ENCODE measurements around the gene SLC22A15. TPM values are rescaled to one million over a fixed set of nuclear protein-coding genes. Genes with fewer than 3 reads are reported as not detected.

The SLC22A15 gene
- total and polyA plus RNA-seq, 4 donors = 5.3 to 16.4 (median 10.7) TPM

- Histone ChIP-seq H3K9ac (ENCODE audit: insufficient read depth in 1 of 2, low read length in 2 of 2) (no peak overlapping the region), H3K4me3 (no peak overlapping the region), H3K4me1 (ENCODE audit: control insufficient read depth in 5 of 5, insufficient read depth in 5 of 5, low read length in 5 of 5) (no peaks in the 10 kb centered on the region), H3K36me3 (ENCODE audit: control insufficient read depth in 4 of 4, insufficient read depth in 4 of 4, low read length in 4 of 4) (no peaks in the 10 kb centered on the region), H3K9me3 (ENCODE audit: control insufficient read depth in 4 of 4, insufficient read depth in 3 of 4, low read length in 3 of 4) (no peaks in the 10 kb centered on the region), H3K27ac (ENCODE audit: low read depth in 1 of 2, low read length in 1 of 2) (no peak overlapping the region), H3K27me3 (ENCODE audit: control insufficient read depth in 3 of 3, insufficient read depth in 3 of 3, low read length in 2 of 3) (no peaks in the 10 kb centered on the region)
- 0% methylated on average over 1 of the region's 1 CpG for WGBS, 2 donors
- DNase-seq (no peak), ATAC-seq (ENCODE audit: insufficient read depth, low FRiP score) (no peak)
- no peak for TF ChIP-seq CTCF (IDR thresholded peaks at IDR 0.05; ENCODE audit: control extremely low read depth, extremely low read depth)
These were observed 99.3 kb downstream of the SLC22A15 start for GRCh38 chr1:116075575-116075974.

- ATAC-seq (ENCODE audit: insufficient read depth, low FRiP score) (no peak), DNase-seq (no peak)
- H3K36me3 ChIP-seq (ENCODE audit: control insufficient read depth in 4 of 4, insufficient read depth in 4 of 4, low read length in 4 of 4) = no peaks in the 10 kb centered on the region
- no peaks in the 10 kb centered on the region for H3K27me3 ChIP-seq (ENCODE audit: control insufficient read depth in 3 of 3, insufficient read depth in 3 of 3, low read length in 2 of 3)
- no peak overlapping the region for H3K27ac ChIP-seq (ENCODE audit: low read depth in 1 of 2, low read length in 1 of 2)
- TF ChIP-seq CTCF (IDR thresholded peaks at IDR 0.05; ENCODE audit: control extremely low read depth, extremely low read depth) = no peak
- no peak overlapping the region for H3K9ac ChIP-seq (ENCODE audit: insufficient read depth in 1 of 2, low read length in 2 of 2)
- H3K4me3 ChIP-seq = no peak overlapping the region
- no peaks in the 10 kb centered on the region for H3K9me3 ChIP-seq (ENCODE audit: control insufficient read depth in 4 of 4, insufficient read depth in 3 of 4, low read length in 3 of 4)
- no peaks in the 10 kb centered on the region for H3K4me1 ChIP-seq (ENCODE audit: control insufficient read depth in 5 of 5, insufficient read depth in 5 of 5, low read length in 5 of 5)
- 74 to 86% methylated on average over 4 of the region's 4 CpGs for WGBS, 2 donors
These were observed 99.7 kb downstream of the SLC22A15 start for GRCh38 chr1:116075990-116076389.

GRCh38 chr1:116076831-116077230 is 100.5 kb downstream of the SLC22A15 start:
- TF ChIP-seq CTCF (IDR thresholded peaks at IDR 0.05; ENCODE audit: control extremely low read depth, extremely low read depth) = no peak
- no peak for ATAC-seq (ENCODE audit: insufficient read depth, low FRiP score)
- WGBS, 2 donors = 94 to 96% methylated on average over 3 of the region's 3 CpGs

GRCh38 chr1:116078699-116079223 is 102.4 kb downstream of the SLC22A15 start:
- no peak overlapping the region for H3K9ac ChIP-seq (ENCODE audit: insufficient read depth in 1 of 2, low read length in 2 of 2)
- no peaks in the 10 kb centered on the region for H3K36me3 ChIP-seq (ENCODE audit: control insufficient read depth in 4 of 4, insufficient read depth in 4 of 4, low read length in 4 of 4)
- no peaks in the 10 kb centered on the region for H3K27me3 ChIP-seq (ENCODE audit: control insufficient read depth in 3 of 3, insufficient read depth in 3 of 3, low read length in 2 of 3)
- no peaks in the 10 kb centered on the region for H3K9me3 ChIP-seq (ENCODE audit: control insufficient read depth in 4 of 4, insufficient read depth in 3 of 4, low read length in 3 of 4)
- H3K27ac ChIP-seq (ENCODE audit: low read depth in 1 of 2, low read length in 1 of 2) = no peak overlapping the region
- no peak for TF ChIP-seq CTCF (IDR thresholded peaks at IDR 0.05; ENCODE audit: control extremely low read depth, extremely low read depth)
- no peak for ATAC-seq (ENCODE audit: insufficient read depth, low FRiP score)
- H3K4me3 ChIP-seq = no peak overlapping the region
- H3K4me1 ChIP-seq (ENCODE audit: control insufficient read depth in 5 of 5, insufficient read depth in 5 of 5, low read length in 5 of 5) = no peaks in the 10 kb centered on the region
- 71 to 85% methylated on average over 6 of the region's 6 CpGs for WGBS, 2 donors
- DNase-seq = no peak

More at GRCh38 chr1:116076831-116077230, 100.5 kb downstream of the SLC22A15 start:
- Histone ChIP-seq H3K9ac (ENCODE audit: insufficient read depth in 1 of 2, low read length in 2 of 2) (no peak overlapping the region), H3K36me3 (ENCODE audit: control insufficient read depth in 4 of 4, insufficient read depth in 4 of 4, low read length in 4 of 4) (no peaks in the 10 kb centered on the region), H3K9me3 (ENCODE audit: control insufficient read depth in 4 of 4, insufficient read depth in 3 of 4, low read length in 3 of 4) (no peaks in the 10 kb centered on the region), H3K27me3 (ENCODE audit: control insufficient read depth in 3 of 3, insufficient read depth in 3 of 3, low read length in 2 of 3) (no peaks in the 10 kb centered on the region), H3K4me3 (no peak overlapping the region), H3K4me1 (ENCODE audit: control insufficient read depth in 5 of 5, insufficient read depth in 5 of 5, low read length in 5 of 5) (no peaks in the 10 kb centered on the region), H3K27ac (ENCODE audit: low read depth in 1 of 2, low read length in 1 of 2) (no peak overlapping the region)
- DNase-seq = no peak
